ENCODE data around the gene IL25. TPM values are rescaled to one million over a fixed set of nuclear protein-coding genes. Genes with fewer than 3 reads are reported as not detected.

IL25 gene
- total and polyA plus RNA-seq, 2 of the 8 experiments (the other 6 are each of a cell fraction or from before 2014, with no cell fraction given), result not detected

- no peak overlapping the region for H3K23ac ChIP-seq (ENCODE audit: insufficient read length)
- WGBS, 2 experiments (ENCODE audit: extremely low coverage in 1 of 2, insufficient coverage in 1 of 2, insufficient read length in 1 of 2, insufficient replicate concordance in 2 of 2, low coverage in 1 of 2, low lambda C conversion rate in 2 of 2, missing lambda C conversion rate in 1 of 2), result 82% methylated on average over 1 of the region's 1 CpG; no CpG with 5 or more reads in 1 of the 2 experiments
- H4K20me1 ChIP-seq (replicated peaks in 1 of 2; ENCODE audit: control insufficient read depth in 1 of 2, insufficient read depth in 2 of 2, low read length in 2 of 2), result no peaks in the 10 kb centered on the region
- no peak overlapping the region for H4K8ac ChIP-seq (ENCODE audit: extremely low read depth, insufficient read depth, low read length)
- no peak overlapping the region for H3K14ac ChIP-seq (ENCODE audit: insufficient read length)
- H3K18ac ChIP-seq (ENCODE audit: extremely low read depth, low read length), result no peak overlapping the region
- H2BK15ac ChIP-seq (ENCODE audit: low read length), result no peak overlapping the region
- H4K91ac ChIP-seq (replicated peaks; ENCODE audit: insufficient read length, low read length), result no peak overlapping the region
- H3K27ac ChIP-seq (ENCODE audit: low read depth, low read length), result no peak overlapping the region
- H3K79me2 ChIP-seq (ENCODE audit: control insufficient read depth in 1 of 2, insufficient read depth in 2 of 2, low read length in 2 of 2), result no peaks in the 10 kb centered on the region
- TF ChIP-seq TBP (IDR thresholded peaks at IDR 0.05; ENCODE audit: low read depth, low read length) (no peak), BCL11A (IDR thresholded peaks at IDR 0.05; ENCODE audit: low read depth in 2 of 2, low read length in 2 of 2) (no peak), BRCA1 (IDR thresholded peaks at IDR 0.05; ENCODE audit: low read depth, low read length) (no peak), PHF8 (conservative IDR thresholded peaks at IDR 0.05; ENCODE audit: low read depth, low read length) (no peak), RNF2 (IDR thresholded peaks at IDR 0.05; ENCODE audit: borderline replicate concordance, low read depth, low read length, missing control alignments, poor library complexity, severe bottlenecking) (no peak), KDM5A (IDR thresholded peaks at IDR 0.05; ENCODE audit: low read length) (no peak), NRF1 (IDR thresholded peaks at IDR 0.05; ENCODE audit: low read depth, low read length) (no peak), SP1 (IDR thresholded peaks at IDR 0.05; ENCODE audit: low read depth, low read length) (no peak), KDM4A (IDR thresholded peaks at IDR 0.05; ENCODE audit: low read depth, low read length, severe bottlenecking) (no peak), TEAD4 (IDR thresholded peaks at IDR 0.05; ENCODE audit: low read depth, low read length) (no peak)
- H2AFZ ChIP-seq (ENCODE audit: low read length), result no peak overlapping the region
- H3K56ac ChIP-seq (replicated peaks; ENCODE audit: insufficient read length, low read depth, low read length), result no peak overlapping the region
- H3K9ac ChIP-seq (replicated peaks in 1 of 4; ENCODE audit: extremely low read depth in 1 of 4, low read depth in 3 of 4, low read length in 3 of 4), result no peak overlapping the region
- H3K79me1 ChIP-seq (ENCODE audit: low read depth, low read length), result no peaks in the 10 kb centered on the region
- H3K9me3 ChIP-seq (ENCODE audit: insufficient read depth in 2 of 2, low read depth in 1 of 2, low read length in 1 of 2), result no peaks in the 10 kb centered on the region
- no peaks in the 10 kb centered on the region for H3K36me3 ChIP-seq (ENCODE audit: control insufficient read depth in 2 of 4, insufficient read depth in 4 of 4, low read length in 3 of 4)
- no peak overlapping the region for H4K5ac ChIP-seq (ENCODE audit: insufficient read length, low read depth, low read length)
- DNase-seq (ENCODE audit: low read depth in 1 of 2, low spot score in 2 of 2) (no peak), FAIRE-seq (no peak)
- peaks cover 0 to 18% (median 10%) of the 10 kb centered on the region in 4 experiments; a peak in 6 of 7 replicates for H3K27me3 ChIP-seq (replicated peaks in 1 of 4; ENCODE audit: control insufficient read depth in 3 of 4, extremely low read depth in 1 of 4, insufficient read depth in 3 of 4, low read length in 3 of 4)
- H3K4me1 ChIP-seq (replicated peaks in 1 of 4; ENCODE audit: control insufficient read depth in 3 of 4, insufficient read depth in 4 of 4, low read length in 3 of 4), result peaks cover under 1 to 10% (median 5%) of the 10 kb centered on the region in 4 experiments; a peak in 5 of 7 replicates
- POLR2A ChIA-PET (ENCODE audit: partially characterized antibody), result interaction anchor here (0.7 kb wide), 1 partner anchor 45 kb away, joined by 3 read pairs; no protein-coding TSS in a partner anchor
- no peak overlapping the region for H2AK5ac ChIP-seq (ENCODE audit: low read depth, low read length)
- no peak overlapping the region for H2BK5ac ChIP-seq (ENCODE audit: low read depth, low read length)
- no peak overlapping the region for H3K4me3 ChIP-seq (ENCODE audit: extremely low read depth in 1 of 4, insufficient read depth in 2 of 4, low read depth in 3 of 4, low read length in 4 of 4)
- peaks cover 1% of the 10 kb centered on the region; the same call in 1 of the 2 replicates for H3K23me2 ChIP-seq (ENCODE audit: low read depth, low read length)
- no peak overlapping the region for H3K4me2 ChIP-seq (ENCODE audit: insufficient read depth in 1 of 2, low read depth in 2 of 2, low read length in 2 of 2)
- 0 out of 2 replicates have a peak overlapping the region, but pooled peaks have one; percentile 23 for H2BK12ac ChIP-seq (ENCODE audit: low read depth, low read length)
- no peak overlapping the region for H2BK120ac ChIP-seq (replicated peaks; ENCODE audit: low read depth, low read length)
- CTCF ChIA-PET (ENCODE audit: partially characterized antibody), result interaction anchor here (15.0 kb wide), 1 partner anchor 11 kb away, joined by 333 read pairs; the partner anchor contains the start of genes EFS and SLC22A17
- no peak overlapping the region for H3K4ac ChIP-seq (replicated peaks; ENCODE audit: insufficient read length, low read depth, low read length)
- H2BK20ac ChIP-seq (ENCODE audit: low read length), result no peak overlapping the region
Observed at GRCh38 chr14:23371865-23372264, 744 bp upstream of the IL25 start.

All from H1 (cell line).